NCI-H2196 treated with DMSO at 0.1 percent for 48 hours (cell line): ENCODE data around the gene FIG4.
"Not testable (repeated sequence)": the region's sequence is repeated elsewhere in the genome, so short reads cannot be mapped to it uniquely, and the experiment has no call there.

Experiments
- DNase-seq: peaks from one replicate; lab custom pipeline; 2025; ENCODE audit not compliant: unreplicated experiment; lab: John Stamatoyannopoulos, UW

The FIG4 gene

DNA sequence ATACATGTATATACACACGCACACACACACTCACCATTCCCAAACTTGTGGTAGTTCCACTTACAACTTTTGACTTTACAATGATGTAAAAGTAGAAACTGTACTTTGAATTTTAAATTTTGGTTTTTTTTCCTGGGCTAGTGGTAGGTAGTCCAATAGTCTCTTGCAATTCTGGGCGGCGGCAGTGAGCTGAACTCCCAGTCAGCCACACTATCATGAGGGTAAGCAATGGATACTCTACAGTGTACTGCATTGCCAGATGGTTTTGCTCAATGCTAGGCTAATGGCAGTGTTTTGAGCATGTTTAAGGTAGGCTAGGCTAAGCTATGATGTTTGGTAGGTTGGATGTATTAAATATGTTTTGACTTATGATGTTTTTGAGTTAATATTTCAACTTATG lies 150.8 kb downstream of the FIG4 start:
- DNase-seq = no peak

DNA sequence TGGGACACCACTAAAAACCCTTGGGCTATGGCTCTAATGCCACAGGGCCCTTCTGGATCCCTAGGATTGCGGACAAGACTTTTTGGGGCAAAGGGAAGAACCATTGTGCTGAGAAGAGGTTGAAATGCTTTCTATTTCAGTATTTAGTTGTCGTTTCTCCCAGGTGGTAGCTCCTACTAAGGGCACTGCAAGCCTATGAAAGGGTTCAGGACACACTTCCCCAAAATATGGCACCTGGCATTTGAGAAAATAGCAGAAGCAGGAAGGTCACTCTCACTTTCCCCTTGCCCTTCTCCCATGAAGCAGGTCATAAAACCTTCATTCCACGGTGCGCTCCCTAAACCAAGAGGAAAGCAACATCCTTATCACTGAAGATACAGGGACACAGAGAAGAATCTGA lies 161.6 kb downstream of the FIG4 start:
- no peak for DNase-seq

DNA sequence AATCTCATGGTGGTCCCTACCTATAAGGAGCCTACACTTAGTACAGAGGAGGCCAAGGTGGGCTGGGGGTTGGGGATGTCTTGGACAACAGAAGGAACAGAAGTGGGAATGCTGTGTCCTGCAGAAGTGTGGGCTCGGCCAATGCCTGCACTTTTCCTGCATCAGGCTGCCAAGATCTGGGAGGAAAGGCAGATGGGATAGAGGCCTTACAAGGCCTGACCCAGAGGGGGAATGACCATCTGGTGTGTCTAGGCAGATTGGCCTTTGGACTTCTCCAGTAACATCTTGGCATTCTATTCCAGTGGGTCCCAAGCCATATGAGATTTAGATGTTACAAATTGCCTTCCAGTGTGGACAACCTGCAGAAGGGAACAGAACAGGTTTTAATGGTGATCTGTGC lies 162.3 kb downstream of the FIG4 start:
- DNase-seq = no peak

DNA sequence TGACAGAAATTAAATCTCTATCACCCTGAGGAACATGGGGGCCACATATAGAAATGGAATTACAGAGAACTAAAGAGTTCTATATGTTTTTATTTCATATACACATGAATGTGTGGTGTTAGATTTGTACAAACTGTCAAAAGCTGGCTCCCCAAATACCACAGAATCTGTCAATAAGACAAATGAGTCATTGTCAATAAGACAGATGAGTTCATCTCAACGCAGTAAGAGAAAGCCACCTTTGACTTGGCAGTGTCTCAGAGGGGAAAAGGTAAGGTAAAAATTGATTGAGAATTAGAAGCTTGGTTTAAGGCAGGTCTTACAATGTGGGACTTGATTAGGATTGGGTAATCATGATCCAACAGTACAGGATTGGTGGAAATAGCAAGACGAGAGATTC lies 162.9 kb downstream of the FIG4 start:
- DNase-seq = no peak

DNA sequence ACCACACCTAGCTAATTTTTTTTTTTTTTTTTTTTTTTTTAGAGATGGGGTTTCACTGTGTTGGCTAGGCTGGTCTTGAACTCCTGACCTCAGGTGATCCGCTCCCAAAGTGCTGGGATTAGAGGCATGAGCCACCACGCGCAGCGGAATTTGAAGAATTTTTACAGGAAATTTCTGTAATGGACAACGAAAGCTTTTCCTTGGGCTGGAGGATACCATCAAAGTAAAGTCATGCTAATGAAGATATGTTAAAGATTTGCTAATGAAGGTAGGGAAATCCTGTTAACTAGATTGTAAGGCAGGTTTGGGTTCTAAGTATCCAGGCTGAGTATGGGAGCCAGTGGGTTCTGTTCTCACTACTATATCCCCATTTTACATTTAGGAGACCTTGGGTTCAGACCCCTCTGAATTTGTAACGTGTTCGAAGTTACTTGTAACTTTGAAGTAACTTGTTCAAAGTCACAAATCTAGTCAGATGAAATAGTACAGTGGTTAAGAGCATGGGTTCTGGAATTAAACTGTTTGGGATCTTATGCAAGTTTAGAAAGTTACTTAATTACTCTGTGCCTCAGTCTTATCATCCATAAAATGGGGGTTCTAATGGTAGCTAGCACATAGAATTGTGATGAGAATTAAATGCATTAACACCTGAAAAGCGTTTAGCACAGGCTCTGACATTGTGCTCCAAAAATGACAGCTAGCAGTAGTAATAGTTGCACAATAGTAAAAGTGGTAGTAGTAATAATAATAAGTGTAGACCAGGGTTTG lies 163.6 kb downstream of the FIG4 start:
- no peak for DNase-seq

DNA sequence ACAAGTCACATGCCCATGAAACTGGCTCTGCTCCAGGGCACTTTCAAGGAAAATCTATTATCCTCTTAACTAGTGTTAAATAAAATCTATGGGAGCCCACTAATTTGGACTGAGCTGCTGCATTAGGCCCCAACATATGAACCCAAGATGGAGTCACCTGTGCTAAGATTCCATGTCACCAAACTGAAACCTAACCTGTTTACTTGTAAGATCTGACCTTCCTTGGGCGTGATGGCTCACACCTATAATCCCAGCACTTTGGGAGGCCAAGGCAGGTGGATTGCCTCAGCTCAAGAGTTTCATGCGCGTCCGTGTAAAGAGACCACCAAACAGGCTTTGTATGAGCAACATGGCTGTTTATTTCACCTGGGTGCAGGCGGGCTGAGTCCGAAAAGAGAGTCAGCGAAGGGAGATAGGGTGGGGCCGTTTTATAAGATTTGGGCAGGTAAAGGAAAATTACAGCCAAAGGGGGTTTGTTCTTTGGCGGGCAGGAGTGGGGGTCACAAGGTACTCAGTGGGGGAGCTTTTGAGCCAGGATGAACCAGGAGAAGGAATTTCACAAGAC lies 164.5 kb downstream of the FIG4 start:
- not testable (repeated sequence) for DNase-seq

DNA sequence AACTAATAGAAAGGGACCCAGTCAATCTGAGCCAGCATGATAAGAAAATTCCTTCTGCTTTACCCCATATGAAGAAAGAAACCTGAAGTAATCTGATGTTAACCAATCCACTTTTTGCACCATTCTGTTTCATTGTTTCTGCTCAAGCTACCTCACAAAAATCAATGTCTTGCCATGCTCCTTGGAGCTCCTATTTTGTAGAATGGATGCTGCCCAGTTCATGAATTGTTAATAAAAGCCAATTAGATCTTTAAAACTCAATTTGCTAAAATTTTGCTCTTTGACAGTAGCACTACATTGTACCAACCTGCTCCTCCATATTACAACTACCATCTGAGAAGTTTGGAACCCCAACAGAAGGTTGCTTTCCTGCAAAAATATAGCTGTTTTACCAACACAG lies 170.8 kb downstream of the FIG4 start:
- DNase-seq = no peak

DNA sequence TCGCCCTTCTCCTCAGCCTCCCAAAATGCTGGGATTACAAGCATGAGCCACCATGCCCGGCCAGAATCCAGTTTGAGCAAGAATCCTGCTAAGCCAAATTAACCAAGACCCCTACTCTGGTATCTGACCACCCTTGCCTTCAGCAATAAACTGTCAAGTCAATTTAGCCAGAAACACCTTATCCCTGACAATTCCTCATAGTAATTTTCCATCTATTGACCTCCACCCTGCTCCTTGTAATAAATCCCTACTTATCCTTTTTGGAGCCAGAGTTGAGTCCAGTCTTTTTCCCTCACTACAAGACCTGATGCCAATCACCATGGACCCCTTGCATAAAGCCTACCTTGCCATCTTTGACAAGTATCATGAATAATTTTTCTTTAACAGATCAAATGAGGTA lies 173.0 kb downstream of the FIG4 start:
- no peak for DNase-seq

DNA sequence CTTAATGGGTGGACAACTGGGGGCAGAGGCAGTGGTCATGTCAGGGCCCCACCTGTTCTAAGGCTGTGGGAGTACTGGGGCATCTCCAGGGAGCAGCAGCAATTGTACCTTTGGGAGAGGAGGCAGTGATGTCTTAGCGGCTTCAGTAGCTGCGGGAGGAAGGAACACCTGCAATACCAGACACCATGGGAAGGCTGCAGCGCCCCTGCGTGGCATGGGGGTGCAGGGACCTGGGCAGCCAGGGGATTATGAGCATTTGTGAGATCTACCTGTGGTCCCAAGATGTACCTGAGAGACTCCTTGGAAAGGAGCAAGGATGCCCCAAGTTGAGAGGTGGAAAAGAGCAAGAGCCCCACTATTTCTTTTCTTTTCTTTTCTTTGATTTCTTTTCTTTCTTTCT lies 174.9 kb downstream of the FIG4 start:
- DNase-seq = no peak

DNA sequence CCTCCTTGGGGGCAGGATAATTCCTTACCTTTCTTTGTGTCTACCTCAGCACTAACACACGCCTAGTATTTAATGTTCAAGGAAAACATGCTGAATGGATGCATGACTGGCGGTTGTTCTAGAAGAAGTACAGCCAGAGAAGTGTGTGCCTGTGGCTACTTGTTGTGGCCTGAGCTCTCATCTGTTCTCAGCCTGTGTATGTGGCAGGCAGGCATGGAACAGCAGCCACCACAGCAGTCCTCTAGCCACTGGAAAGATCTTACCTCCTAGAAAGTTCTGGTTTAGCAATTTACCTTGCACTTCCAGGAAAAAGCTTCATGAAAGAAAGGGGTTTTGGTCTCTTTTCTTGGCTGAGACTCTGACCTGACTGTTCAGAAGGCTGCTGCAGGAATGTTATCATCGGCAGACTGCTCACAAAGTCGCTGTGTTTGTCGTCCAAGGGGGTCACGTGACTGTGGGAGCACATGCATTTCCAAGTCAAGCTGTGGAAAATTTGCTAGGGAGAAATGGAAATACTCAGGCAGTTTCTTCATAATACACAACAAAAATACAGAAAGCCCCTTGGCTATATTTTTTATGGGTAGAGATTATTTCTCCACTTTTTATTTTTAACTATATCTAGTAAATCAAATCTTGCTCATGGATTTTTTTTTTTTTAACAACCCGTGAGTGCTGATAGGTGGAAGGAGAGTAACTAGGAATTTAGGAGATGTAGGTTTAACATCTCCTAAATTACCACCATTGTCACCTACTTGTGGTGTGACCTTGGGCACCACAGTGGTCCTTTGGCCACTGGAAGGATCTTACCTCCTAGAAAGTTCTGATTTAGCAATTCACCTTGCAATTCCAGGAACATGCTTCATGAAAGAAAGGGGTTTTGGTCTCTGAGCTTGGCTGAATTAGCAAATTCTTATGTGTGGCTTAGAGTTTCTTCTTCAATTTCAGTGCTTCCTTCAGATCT lies 176.2 kb downstream of the FIG4 start:
- no peak for DNase-seq

DNA sequence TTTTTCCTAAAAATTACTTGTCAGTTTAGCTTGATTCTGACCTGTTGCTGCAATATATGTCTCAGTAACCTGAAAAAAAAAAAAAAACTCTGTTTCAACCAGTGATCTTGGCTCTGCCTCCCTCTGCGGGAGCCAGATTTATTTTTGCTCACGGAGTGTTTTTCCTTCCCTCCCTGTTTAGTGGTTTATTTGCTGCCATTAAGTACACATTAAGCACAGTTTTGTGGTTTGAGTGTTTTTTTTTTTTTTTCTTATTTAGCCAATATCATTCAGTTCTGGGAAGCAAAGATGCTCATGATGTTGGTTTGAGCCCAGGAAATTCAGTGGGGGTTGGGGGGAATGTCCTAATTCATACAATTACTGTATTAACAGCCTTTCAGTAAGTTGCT lies 176.9 kb downstream of the FIG4 start:
- no peak for DNase-seq

DNA sequence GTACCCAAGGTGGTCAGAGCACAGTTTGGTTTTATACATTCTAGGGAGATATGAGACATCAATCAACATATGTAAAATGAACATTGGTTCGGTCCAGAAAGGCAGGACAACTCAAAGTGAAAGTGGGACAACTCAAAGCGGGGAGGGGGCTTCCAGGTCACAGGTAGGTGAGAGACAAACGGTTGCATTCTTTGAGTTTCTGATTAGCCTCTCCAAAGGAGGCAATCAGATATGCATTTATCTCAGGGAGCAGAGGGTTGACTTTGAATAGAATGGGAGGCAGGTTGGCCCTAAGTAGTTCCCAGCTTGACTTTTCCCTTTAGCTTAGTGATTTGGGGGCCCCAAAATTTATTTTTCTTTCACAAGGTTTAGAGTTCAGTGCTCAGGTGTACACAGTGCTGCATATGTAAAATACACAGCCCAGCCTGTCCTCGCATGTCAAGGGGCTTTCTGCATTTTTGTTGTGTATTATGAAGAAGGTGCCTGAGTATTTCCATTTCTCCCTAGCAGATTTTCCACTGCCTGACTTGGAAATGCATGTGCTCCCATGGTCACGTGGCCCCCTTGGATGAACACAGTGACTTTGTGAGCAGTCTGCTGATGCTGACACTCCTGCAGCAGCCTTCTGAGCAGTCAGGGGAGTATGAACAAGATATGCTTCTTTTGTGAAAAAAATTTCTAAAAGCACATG lies 178.4 kb downstream of the FIG4 start:
- DNase-seq = not testable (repeated sequence)

DNA sequence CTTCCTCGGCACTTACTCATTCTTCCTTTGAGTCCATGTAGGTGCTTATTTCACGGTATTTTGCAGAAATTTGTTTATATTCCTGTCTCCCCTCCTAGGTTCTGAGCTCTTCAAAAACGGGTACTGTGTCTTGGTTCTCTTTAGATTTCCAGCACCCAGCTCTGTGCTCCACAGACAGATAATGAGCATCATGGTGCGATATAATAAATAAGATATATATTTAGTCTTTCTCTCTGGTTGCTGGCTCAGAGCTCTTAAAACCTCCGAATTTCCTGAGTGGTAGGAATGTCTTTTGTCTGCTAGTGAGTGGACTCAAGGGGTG lies 179.0 kb downstream of the FIG4 start:
- no peak for DNase-seq

DNA sequence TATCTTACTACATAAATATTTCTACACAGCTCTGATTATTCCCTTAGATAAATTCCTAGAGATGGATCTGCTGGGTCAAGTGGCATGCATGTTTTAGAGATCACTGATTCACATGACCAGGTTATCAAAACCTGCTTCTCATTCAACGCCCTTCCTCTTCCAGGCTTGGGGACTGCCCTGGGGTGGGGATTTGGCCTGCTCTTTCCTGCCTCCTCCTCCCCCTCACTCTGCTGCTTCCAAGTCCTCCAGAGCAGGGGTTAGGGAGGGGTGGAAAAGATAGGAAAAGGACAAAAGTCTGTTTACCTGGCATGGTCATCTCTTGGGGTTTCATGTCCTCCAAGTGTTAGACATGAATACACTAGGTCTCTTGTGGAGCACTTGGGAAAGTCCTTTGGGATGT lies 181.5 kb downstream of the FIG4 start:
- DNase-seq = no peak

DNA sequence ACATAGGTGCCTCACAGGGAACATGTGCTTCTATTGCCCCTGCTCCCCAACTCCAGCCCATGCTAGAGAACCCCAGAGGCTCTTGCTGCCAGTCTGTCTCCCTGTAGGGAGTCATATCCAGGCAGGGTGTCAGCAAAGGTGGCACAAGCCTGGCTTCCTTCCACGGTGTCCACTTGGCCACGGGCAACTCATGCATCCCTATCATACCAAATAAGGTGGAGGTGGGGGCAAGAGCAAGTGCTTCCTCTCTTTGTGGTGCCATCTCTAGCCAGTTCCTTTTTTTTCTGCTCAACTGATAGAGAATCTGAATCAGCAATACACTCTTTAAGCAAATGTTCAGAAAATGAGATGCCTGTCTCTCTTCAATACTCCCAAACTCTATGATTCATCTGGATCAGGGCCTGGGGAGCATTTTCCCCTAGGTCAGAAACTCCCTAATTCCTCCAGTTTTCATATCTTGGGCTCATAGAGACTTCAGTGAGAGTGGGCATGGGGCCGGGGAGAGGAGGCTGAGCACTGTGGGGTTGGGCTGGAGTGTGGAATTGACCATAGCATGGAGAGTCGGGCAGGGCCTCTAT lies 182.0 kb downstream of the FIG4 start:
- DNase-seq = no peak

DNA sequence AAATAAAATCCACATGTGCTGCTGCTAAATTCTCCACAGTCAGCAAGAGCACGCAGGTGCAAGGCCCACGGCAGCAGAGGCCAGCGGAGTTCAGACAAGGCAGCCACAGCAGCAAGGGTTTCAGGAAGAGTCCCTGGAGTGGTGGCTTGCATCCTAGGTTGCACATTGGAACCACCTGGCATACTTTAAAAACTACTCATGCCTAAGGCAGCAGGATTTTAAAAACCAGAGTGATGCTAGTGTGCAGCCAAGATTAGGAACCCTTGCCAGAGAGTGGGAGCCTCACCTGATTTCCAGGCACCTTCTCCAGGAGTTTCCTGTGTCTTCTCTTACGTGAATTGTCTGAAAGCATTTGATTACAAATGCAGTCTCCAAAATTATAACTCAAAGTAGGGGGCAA lies 183.0 kb downstream of the FIG4 start:
- DNase-seq = no peak

DNA sequence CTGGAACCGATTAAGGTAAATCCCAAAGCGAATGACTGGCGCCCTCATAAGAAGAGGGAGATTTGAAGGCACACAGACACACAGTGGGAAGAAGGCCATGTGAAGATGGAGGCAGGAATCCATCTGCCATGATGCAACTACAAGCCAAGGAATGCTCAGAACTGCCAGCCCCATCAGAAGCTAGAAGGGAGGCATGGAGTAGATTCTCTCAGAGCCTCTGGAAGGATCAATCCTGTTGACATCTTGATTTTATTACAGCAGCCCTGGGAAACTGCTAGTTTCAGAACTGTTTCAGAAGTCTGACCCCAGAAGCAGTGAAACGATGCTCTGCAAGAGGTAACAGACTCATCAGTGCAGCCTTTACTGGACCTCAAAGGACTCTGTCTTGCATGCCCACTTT lies 183.5 kb downstream of the FIG4 start:
- DNase-seq = no peak
